ENCODE measurements around the gene ARHGAP10.

DNA sequence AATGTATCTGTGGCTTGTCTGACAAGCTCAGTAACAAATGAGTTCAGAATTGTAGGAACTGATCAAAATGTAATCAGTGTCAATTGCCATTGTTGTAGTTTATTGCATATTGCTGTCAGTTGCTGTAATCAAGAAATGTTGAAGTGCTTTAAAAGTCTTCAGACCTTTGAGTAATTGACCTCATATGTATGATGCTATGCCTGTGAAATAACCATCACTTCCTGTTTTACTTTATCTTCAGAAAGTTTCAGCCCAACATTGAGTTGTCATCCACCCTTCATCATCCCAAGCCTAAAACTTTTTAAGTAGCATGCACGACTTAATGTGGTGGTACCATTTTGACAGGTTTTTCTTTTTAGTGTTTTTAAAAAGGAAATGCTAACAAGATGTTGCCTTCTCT lies 212.4 kb downstream of the ARHGAP10 start:
- TF ChIP-seq, protein P1, sequence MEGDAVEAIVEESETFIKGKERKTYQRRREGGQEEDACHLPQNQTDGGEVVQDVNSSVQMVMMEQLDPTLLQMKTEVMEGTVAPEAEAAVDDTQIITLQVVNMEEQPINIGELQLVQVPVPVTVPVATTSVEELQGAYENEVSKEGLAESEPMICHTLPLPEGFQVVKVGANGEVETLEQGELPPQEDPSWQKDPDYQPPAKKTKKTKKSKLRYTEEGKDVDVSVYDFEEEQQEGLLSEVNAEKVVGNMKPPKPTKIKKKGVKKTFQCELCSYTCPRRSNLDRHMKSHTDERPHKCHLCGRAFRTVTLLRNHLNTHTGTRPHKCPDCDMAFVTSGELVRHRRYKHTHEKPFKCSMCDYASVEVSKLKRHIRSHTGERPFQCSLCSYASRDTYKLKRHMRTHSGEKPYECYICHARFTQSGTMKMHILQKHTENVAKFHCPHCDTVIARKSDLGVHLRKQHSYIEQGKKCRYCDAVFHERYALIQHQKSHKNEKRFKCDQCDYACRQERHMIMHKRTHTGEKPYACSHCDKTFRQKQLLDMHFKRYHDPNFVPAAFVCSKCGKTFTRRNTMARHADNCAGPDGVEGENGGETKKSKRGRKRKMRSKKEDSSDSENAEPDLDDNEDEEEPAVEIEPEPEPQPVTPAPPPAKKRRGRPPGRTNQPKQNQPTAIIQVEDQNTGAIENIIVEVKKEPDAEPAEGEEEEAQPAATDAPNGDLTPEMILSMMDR (conservative IDR thresholded peaks at IDR 0.05 in 1 of 2, IDR thresholded peaks at IDR 0.05 in 1 of 2; ENCODE audit: extremely low read depth in 1 of 2, insufficient read depth in 1 of 2, low read depth in 1 of 2, low read length in 2 of 2): no peak
- no peak for TF ChIP-seq EZH2 (IDR thresholded peaks at IDR 0.05; ENCODE audit: borderline replicate concordance, low read length)
